MM.1S (cell line): ENCODE results near the gene DUSP14.

Experiments
- DNase-seq: peaks from one replicate; pipeline ENCODE4 v3.0.0-alpha.2; 2015
- H2AFZ ChIP-seq: fragments of 300-600 bp; sonication (generic); 2 replicates; pipeline ENCODE4 v1.6.0; 2016; ENCODE audit warnings: antibody characterized with exemption, low read length
- H3F3A ChIP-seq: fragments of 300-600 bp; sonication (generic); 2 replicates; pipeline ENCODE4 v1.6.1; 2016; ENCODE audit warnings: mild to moderate bottlenecking, antibody characterized with exemption, low read length, moderate library complexity, mixed read lengths; ENCODE audit not compliant: insufficient read depth
- H3K27ac ChIP-seq: fragments of 300-600 bp; sonication (generic); 2 replicates; pipeline ENCODE4 v1.5.1; 2016; ENCODE audit warnings: mild to moderate bottlenecking, low read length
- H3K27me3 ChIP-seq: fragments of 300-600 bp; sonication (generic); replicated peaks from 2 replicates; pipeline ENCODE4 v1.6.0; 2016; ENCODE audit warnings: low read length; ENCODE audit not compliant: insufficient read depth
- H3K36me3 ChIP-seq: fragments of 300-600 bp; sonication (generic); replicated peaks from 2 replicates; pipeline ENCODE4 v1.6.1; 2016; ENCODE audit warnings: mild to moderate bottlenecking, low read length, mixed read lengths; ENCODE audit not compliant: insufficient read depth
- H3K4me1 ChIP-seq: fragments of 300-600 bp; sonication (generic); 2 replicates; pipeline ENCODE4 v1.6.1; 2016; ENCODE audit warnings: low read length, mixed read lengths
- H3K4me2 ChIP-seq: fragments of 300-600 bp; sonication (generic); 2 replicates; pipeline ENCODE4 v1.6.0; 2016; ENCODE audit warnings: low read depth, low read length
- H3K4me3 ChIP-seq: fragments of 300-600 bp; sonication (generic); 2 replicates; pipeline ENCODE4 v1.5.1; 2016; ENCODE audit warnings: low read length, mixed read lengths
- H3K79me2 ChIP-seq: fragments of 300-600 bp; sonication (generic); 2 replicates; pipeline ENCODE4 v1.6.1; 2016; ENCODE audit warnings: mixed run types, low read length, mixed read lengths
- H3K9ac ChIP-seq: fragments of 300-600 bp; sonication (generic); 2 replicates; pipeline ENCODE4 v1.6.1; 2016; ENCODE audit warnings: low read length, mixed read lengths
- H3K9me2 ChIP-seq: fragments of 300-600 bp; sonication (generic); replicated peaks from 2 replicates; pipeline ENCODE4 v1.6.1; 2016; ENCODE audit warnings: mild to moderate bottlenecking, low read length, mixed read lengths; ENCODE audit not compliant: insufficient read depth
- H3K9me3 ChIP-seq: fragments of 300-600 bp; sonication (generic); replicated peaks from 2 replicates; pipeline ENCODE4 v1.6.1; 2016; ENCODE audit warnings: mild to moderate bottlenecking, low read length, mixed read lengths; ENCODE audit not compliant: insufficient read depth
- H4K20me1 ChIP-seq: fragments of 300-600 bp; sonication (generic); 2 replicates; pipeline ENCODE4 v1.6.1; 2016; ENCODE audit warnings: mild to moderate bottlenecking, low read length, moderate library complexity, mixed read lengths; ENCODE audit not compliant: insufficient read depth
- EZH2 ChIP-seq: fragments of 300-600 bp; sonication (generic); optimal IDR thresholded peaks from 2 replicates; pipeline ENCODE3; 2017; ENCODE audit warnings: low read depth, mild to moderate bottlenecking, antibody characterized with exemption, low read length, mixed read lengths
- EZH2phosphoT487 ChIP-seq: fragments of 300-600 bp; sonication (generic); IDR thresholded peaks from 2 replicates; pipeline ENCODE4 v1.6.1; 2018; ENCODE audit warnings: antibody characterized with exemption, low read length
- TF ChIP-seq, protein P1 (sequence below): fragments of 300-600 bp; sonication (generic); IDR thresholded peaks from 2 replicates; pipeline ENCODE4 v1.5.1; 2016; ENCODE audit warnings: antibody characterized with exemption, low read length, mixed read lengths

DUSP14 gene

DNA sequence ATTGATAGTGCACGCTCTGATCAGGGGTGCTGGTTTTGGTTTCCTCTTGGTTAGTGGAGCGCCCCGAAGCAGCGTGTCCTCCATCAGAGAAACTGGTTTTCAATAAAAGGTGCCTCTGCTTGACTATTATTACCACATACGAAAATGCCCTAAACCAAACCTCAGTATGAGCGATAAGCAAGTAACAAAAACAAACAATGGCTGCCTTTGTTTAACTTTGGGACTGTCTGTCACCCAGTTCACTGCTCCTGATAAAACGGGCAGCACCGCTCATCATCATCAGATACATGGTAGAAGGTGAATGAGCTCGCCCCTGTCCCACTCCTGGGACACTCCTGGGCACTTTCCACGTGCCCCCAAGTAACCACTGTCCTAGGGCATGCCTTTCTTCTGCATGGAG is 24.0 kb downstream of the DUSP14 start:
- TF ChIP-seq EZH2phosphoT487 (no peak), EZH2 (no peak)
- TF ChIP-seq, protein P1, sequence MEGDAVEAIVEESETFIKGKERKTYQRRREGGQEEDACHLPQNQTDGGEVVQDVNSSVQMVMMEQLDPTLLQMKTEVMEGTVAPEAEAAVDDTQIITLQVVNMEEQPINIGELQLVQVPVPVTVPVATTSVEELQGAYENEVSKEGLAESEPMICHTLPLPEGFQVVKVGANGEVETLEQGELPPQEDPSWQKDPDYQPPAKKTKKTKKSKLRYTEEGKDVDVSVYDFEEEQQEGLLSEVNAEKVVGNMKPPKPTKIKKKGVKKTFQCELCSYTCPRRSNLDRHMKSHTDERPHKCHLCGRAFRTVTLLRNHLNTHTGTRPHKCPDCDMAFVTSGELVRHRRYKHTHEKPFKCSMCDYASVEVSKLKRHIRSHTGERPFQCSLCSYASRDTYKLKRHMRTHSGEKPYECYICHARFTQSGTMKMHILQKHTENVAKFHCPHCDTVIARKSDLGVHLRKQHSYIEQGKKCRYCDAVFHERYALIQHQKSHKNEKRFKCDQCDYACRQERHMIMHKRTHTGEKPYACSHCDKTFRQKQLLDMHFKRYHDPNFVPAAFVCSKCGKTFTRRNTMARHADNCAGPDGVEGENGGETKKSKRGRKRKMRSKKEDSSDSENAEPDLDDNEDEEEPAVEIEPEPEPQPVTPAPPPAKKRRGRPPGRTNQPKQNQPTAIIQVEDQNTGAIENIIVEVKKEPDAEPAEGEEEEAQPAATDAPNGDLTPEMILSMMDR = no peak
- Histone ChIP-seq H3K9me3 (no peaks in the 10 kb centered on the region), H2AFZ (no peak overlapping the region), H3K79me2 (peaks cover 14% of the 10 kb centered on the region), H4K20me1 (no peaks in the 10 kb centered on the region), H3K4me3 (no peak overlapping the region), H3K4me2 (no peak overlapping the region), H3F3A (no peaks in the 10 kb centered on the region; the same call in 1 of the 2 replicates), H3K36me3 (no peaks in the 10 kb centered on the region; the same call in 1 of the 2 replicates), H3K27ac (no peak overlapping the region), H3K9me2 (no peaks in the 10 kb centered on the region), H3K9ac (no peak overlapping the region), H3K4me1 (no peaks in the 10 kb centered on the region), H3K27me3 (no peaks in the 10 kb centered on the region)
- DNase-seq = no peak

DNA sequence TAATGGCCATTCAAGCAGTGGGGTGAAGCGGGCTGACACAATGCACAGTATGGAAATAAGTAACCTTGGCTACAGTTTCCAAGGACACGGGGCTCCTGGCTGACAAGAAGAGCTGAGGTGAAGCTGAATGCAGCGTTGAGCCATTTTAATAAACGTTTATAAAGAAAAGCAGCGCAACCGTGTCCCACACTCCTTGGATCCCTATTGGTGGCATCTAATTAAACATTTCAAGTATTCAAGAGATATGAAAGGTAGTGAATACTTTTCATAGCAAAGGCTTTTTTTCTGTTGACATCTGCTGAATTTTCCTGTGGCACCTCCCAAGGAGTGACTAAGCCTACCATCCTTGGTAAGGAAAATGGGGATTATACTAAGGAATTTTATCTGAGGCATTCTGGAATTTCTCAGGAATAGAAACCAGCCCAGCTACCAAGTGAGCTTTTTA is 26.5 kb downstream of the DUSP14 start:
- TF ChIP-seq EZH2 (no peak), EZH2phosphoT487 (no peak)
- TF ChIP-seq, protein P1 = no peak
- H3F3A ChIP-seq = no peaks in the 10 kb centered on the region; the same call in 1 of the 2 replicates
- no peak for DNase-seq
- H3K27me3 ChIP-seq = no peaks in the 10 kb centered on the region
- no peaks in the 10 kb centered on the region for H3K4me1 ChIP-seq
- no peak overlapping the region for H3K9ac ChIP-seq
- no peaks in the 10 kb centered on the region for H3K9me3 ChIP-seq
- no peak overlapping the region for H3K27ac ChIP-seq
- H2AFZ ChIP-seq = no peak overlapping the region
- no peak overlapping the region for H3K4me3 ChIP-seq
- peaks cover 4% of the 10 kb centered on the region for H3K36me3 ChIP-seq
- no peak overlapping the region for H3K4me2 ChIP-seq
- H3K79me2 ChIP-seq = no peaks in the 10 kb centered on the region
- H3K9me2 ChIP-seq = no peaks in the 10 kb centered on the region
- no peaks in the 10 kb centered on the region for H4K20me1 ChIP-seq

DNA sequence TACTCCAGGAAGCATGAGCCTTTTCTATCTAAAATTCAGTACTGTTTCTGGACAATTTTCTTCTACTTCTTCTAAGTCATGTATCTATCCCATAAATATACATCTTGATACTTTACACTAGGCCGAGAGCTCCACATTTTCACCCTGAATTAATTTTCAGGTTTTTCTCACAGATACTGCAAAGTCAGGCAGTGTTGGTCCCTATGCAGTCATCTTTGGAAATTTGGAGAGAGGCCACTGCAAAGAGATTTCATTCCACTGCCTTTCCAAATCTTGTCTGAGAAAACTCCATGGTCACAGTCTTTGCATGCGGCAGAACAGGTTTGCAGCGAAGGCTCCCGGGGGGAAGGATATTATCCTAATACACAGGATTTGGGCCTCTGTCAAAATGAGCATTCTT is 28.2 kb downstream of the DUSP14 start:
- H3K9me2 ChIP-seq = no peaks in the 10 kb centered on the region
- DNase-seq = no peak
- no peaks in the 10 kb centered on the region for H3K4me1 ChIP-seq
- H3K4me2 ChIP-seq = no peak overlapping the region
- no peaks in the 10 kb centered on the region for H3K27me3 ChIP-seq
- H2AFZ ChIP-seq = no peak overlapping the region
- no peaks in the 10 kb centered on the region for H3K9me3 ChIP-seq
- H3K36me3 ChIP-seq = peaks cover 4% of the 10 kb centered on the region
- no peaks in the 10 kb centered on the region; the same call in 1 of the 2 replicates for H3F3A ChIP-seq
- H3K4me3 ChIP-seq = no peak overlapping the region
- TF ChIP-seq, protein P1 = no peak
- TF ChIP-seq EZH2phosphoT487 (no peak), EZH2 (no peak)
- no peaks in the 10 kb centered on the region for H4K20me1 ChIP-seq
- H3K9ac ChIP-seq = no peak overlapping the region
- H3K27ac ChIP-seq = no peak overlapping the region
- H3K79me2 ChIP-seq = no peaks in the 10 kb centered on the region
